ENCODE measurements around the gene HIRA. TPM values are rescaled to one million over a fixed set of nuclear protein-coding genes. Genes with fewer than 3 reads are reported as not detected.
"Not testable (repeated sequence)": the region's sequence is repeated elsewhere in the genome, so short reads cannot be mapped to it uniquely, and the experiment has no call there.

The HIRA gene
- total RNA-seq, 2 experiments from 2014 or later = 31.2 to 55.7 TPM

GRCh38 chr22:19329454-19329853 is 102.1 kb downstream of the HIRA start:
- Histone ChIP-seq H3K4me3 (ENCODE audit: low read depth, low read length, poor library complexity, severe bottlenecking) (no peak overlapping the region), H3K9me3 (ENCODE audit: low read length) (no peaks in the 10 kb centered on the region), H4K20me1 (ENCODE audit: insufficient read depth, low read length) (no peaks in the 10 kb centered on the region), H3K4me1 (ENCODE audit: insufficient read depth, low read length, poor library complexity, severe bottlenecking) (no peaks in the 10 kb centered on the region), H3K27ac (ENCODE audit: low read depth, low read length, poor library complexity, severe bottlenecking) (no peak overlapping the region), H3K9me2 (ENCODE audit: insufficient read depth, low read length) (no peaks in the 10 kb centered on the region), H3K36me3 (ENCODE audit: insufficient read depth, low read length) (peaks cover 62% of the 10 kb centered on the region), H3K4me2 (ENCODE audit: low read length) (no peak overlapping the region), H2AFZ (ENCODE audit: low read length) (no peak overlapping the region), H3K79me2 (ENCODE audit: insufficient read depth, low read depth, low read length) (no peaks in the 10 kb centered on the region)
- POLR2A ChIA-PET = no interaction called here
- CTCF ChIA-PET (ENCODE audit: unreplicated experiment) = no interaction called here
- TF ChIP-seq EZH2phosphoT487 (IDR thresholded peaks at IDR 0.05; ENCODE audit: borderline replicate concordance, low read depth, low read length) (no peak), CTCF (conservative IDR thresholded peaks at IDR 0.05; ENCODE audit: low read length) (no peak)
- BruUV-seq (replicated peaks) = no TSS peak
- intact Hi-C loops (cut with micrococcal nuclease; ENCODE audit: unreplicated experiment) = no loop called here
- no peak for DNase-seq (ENCODE audit: low spot score)

- intact Hi-C loops (cut with micrococcal nuclease; ENCODE audit: unreplicated experiment) = no loop called here
- no peaks in the 10 kb centered on the region for H4K20me1 ChIP-seq (ENCODE audit: insufficient read depth, low read length)
- H3K36me3 ChIP-seq (ENCODE audit: insufficient read depth, low read length) = peaks cover 24% of the 10 kb centered on the region
- no peaks in the 10 kb centered on the region for H3K79me2 ChIP-seq (ENCODE audit: insufficient read depth, low read depth, low read length)
- ChIA-PET CTCF (ENCODE audit: unreplicated experiment) (interaction anchor here (0.6 kb wide), 1 partner anchor 142 kb away, joined by 4 read pairs; no protein-coding TSS in a partner anchor), POLR2A (no interaction called here)
- H3K27ac ChIP-seq (ENCODE audit: low read depth, low read length, poor library complexity, severe bottlenecking) = no peak overlapping the region
- no TSS peak for BruUV-seq (replicated peaks)
- H3K9me2 ChIP-seq (ENCODE audit: insufficient read depth, low read length) = no peaks in the 10 kb centered on the region
- TF ChIP-seq CTCF (conservative IDR thresholded peaks at IDR 0.05; ENCODE audit: low read length) (no peak), EZH2phosphoT487 (IDR thresholded peaks at IDR 0.05; ENCODE audit: borderline replicate concordance, low read depth, low read length) (no peak)
- no peak overlapping the region for H3K4me3 ChIP-seq (ENCODE audit: low read depth, low read length, poor library complexity, severe bottlenecking)
- H3K4me1 ChIP-seq (ENCODE audit: insufficient read depth, low read length, poor library complexity, severe bottlenecking) = no peaks in the 10 kb centered on the region
- no peak for DNase-seq (ENCODE audit: low spot score)
- H3K4me2 ChIP-seq (ENCODE audit: low read length) = no peak overlapping the region
- H3K9me3 ChIP-seq (ENCODE audit: low read length) = no peaks in the 10 kb centered on the region
- no peak overlapping the region for H2AFZ ChIP-seq (ENCODE audit: low read length)
Measured at GRCh38 chr22:19325296-19325948, 106.1 kb downstream of the HIRA start.

GRCh38 chr22:19323420-19323819 is 108.1 kb downstream of the HIRA start:
- intact Hi-C loops (cut with micrococcal nuclease; ENCODE audit: unreplicated experiment); H3K79me2 ChIP-seq (ENCODE audit: insufficient read depth, low read depth, low read length); H4K20me1 ChIP-seq (ENCODE audit: insufficient read depth, low read length); BruUV-seq (replicated peaks); H3K4me3 ChIP-seq (ENCODE audit: low read depth, low read length, poor library complexity, severe bottlenecking); H3K4me2 ChIP-seq (ENCODE audit: low read length); CTCF ChIA-PET (ENCODE audit: unreplicated experiment); H3K36me3 ChIP-seq (ENCODE audit: insufficient read depth, low read length); H3K9me2 ChIP-seq (ENCODE audit: insufficient read depth, low read length); DNase-seq (ENCODE audit: low spot score); H2AFZ ChIP-seq (ENCODE audit: low read length); H3K27ac ChIP-seq (ENCODE audit: low read depth, low read length, poor library complexity, severe bottlenecking); H3K4me1 ChIP-seq (ENCODE audit: insufficient read depth, low read length, poor library complexity, severe bottlenecking); POLR2A ChIA-PET; H3K9me3 ChIP-seq (ENCODE audit: low read length): not testable (repeated sequence)

Data from OCI-LY7 (cell line).